A673 (cell line): ENCODE measurements around the gene CASP7. TPM values are rescaled to one million over a fixed set of nuclear protein-coding genes. Genes with fewer than 3 reads are reported as not detected.
"Not testable (repeated sequence)": the region's sequence is repeated elsewhere in the genome, so short reads cannot be mapped to it uniquely, and the experiment has no call there.

Source experiments
- BruUV-seq: library from RNA; stranded (reverse); fragments of 400-500 nt; replicated peaks from 2 replicates; lab custom pipeline; 2021; lab: Mats Ljungman, UMichigan
- CTCF ChIA-PET: fragments of 300-600 bp; sonication (Branson Sonifier 250); formaldehyde crosslinking; loops from one replicate; lab custom pipeline; 2022; ENCODE audit warnings: antibody characterized with exemption; lab: Charles Lee
- POLR2A ChIA-PET: fragments of 300-600 bp; sonication (Branson Sonifier 250); formaldehyde crosslinking; loops from one replicate; lab custom pipeline; 2022; ENCODE audit warnings: antibody characterized with exemption; ENCODE audit not compliant: low non-redundant PET; lab: Charles Lee
- DNase-seq: peaks from one replicate; pipeline ENCODE4 v3.0.0-alpha.2; 2015; ENCODE audit warnings: low spot score
- H3K27ac ChIP-seq: fragments of 200-600 bp; sonication (generic); 2 replicates; pipeline ENCODE4 v1.5.1; 2016; ENCODE audit warnings: mixed run types, low read depth, mild to moderate bottlenecking, mixed read lengths, antibody characterized with exemption, low read length; ENCODE audit not compliant: poor library complexity, severe bottlenecking
- H3K27me3 ChIP-seq: fragments of 200-600 bp; sonication (generic); replicated peaks from 2 replicates; pipeline ENCODE4 v1.6.1; 2017; ENCODE audit warnings: mixed run types, low read depth, mild to moderate bottlenecking, mixed read lengths, antibody characterized with exemption, low read length; ENCODE audit not compliant: insufficient read depth, poor library complexity
- H3K36me3 ChIP-seq: fragments of 200-600 bp; sonication (generic); 2 replicates; pipeline ENCODE4 v1.6.1; 2016; ENCODE audit warnings: mixed run types, mild to moderate bottlenecking, mixed read lengths, antibody characterized with exemption, low read length; ENCODE audit not compliant: insufficient read depth, poor library complexity, severe bottlenecking
- H3K4me1 ChIP-seq: fragments of 200-600 bp; sonication (generic); 2 replicates; pipeline ENCODE4 v1.6.1; 2017; ENCODE audit warnings: mixed run types, mild to moderate bottlenecking, mixed read lengths, antibody characterized with exemption, low read length; ENCODE audit not compliant: insufficient read depth, poor library complexity, severe bottlenecking
- H3K4me3 ChIP-seq: fragments of 200-600 bp; sonication (generic); 2 replicates; pipeline ENCODE4 v1.5.1; 2016; ENCODE audit warnings: low read depth, mixed run types, mild to moderate bottlenecking, mixed read lengths, low read length; ENCODE audit not compliant: poor library complexity, severe bottlenecking
- H3K9me3 ChIP-seq: fragments of 200-600 bp; sonication (generic); 2 replicates; pipeline ENCODE4 v1.6.1; 2016; ENCODE audit warnings: mixed run types, low read depth, mild to moderate bottlenecking, mixed read lengths, antibody characterized with exemption, low read length; ENCODE audit not compliant: poor library complexity, severe bottlenecking
- CTCF ChIP-seq: fragments of 300-800, 200-600 bp; sonication (generic); conservative IDR thresholded peaks from 2 replicates; pipeline ENCODE4 v1.5.1; 2017; ENCODE audit warnings: low read depth, mild to moderate bottlenecking, antibody characterized with exemption, low read length, moderate library complexity, mixed read lengths
- EZH2 ChIP-seq: fragments of 200-600 bp; sonication (generic); IDR thresholded peaks from 2 replicates; pipeline ENCODE4 v1.6.1; 2017; ENCODE audit warnings: borderline replicate concordance, low read depth, mild to moderate bottlenecking, mixed read lengths, antibody characterized with exemption, low read length; ENCODE audit not compliant: poor library complexity, severe bottlenecking
- intact Hi-C: fragments of 100-400 bp; cut with micrococcal nuclease; formaldehyde crosslinking; loops from one replicate; pipeline ENCODE4 v1.10.0; 2022; ENCODE audit not compliant: unreplicated experiment
- total RNA-seq: library from RNA; stranded (reverse); gene quantifications from 2 replicates; pipeline ENCODE4 v1.2.3, GENCODE V29; 2021

The CASP7 gene
- total RNA-seq, 1 experiment from 2014 or later: 57.7 TPM

DNA sequence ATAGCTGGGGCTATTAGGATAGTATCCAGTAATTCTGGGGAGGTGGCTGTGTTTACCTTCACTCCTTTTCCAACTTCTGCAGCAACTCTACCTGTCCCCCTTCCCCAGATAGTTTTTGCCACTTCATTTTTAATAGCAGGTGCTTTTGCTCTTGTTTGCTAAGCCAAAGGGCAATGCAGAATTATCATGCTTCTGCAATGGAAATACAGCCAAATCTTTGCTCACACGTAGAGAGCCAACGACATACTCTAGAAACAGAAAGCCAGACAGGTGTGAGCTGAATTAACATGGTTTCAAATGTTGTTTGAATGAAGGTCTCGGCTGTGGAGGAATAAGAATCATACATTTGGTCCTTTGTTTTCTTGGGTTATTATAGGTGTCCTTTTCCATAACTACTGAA, 86.2 kb downstream of the CASP7 start:
- DNase-seq: no peak
- no peaks in the 10 kb centered on the region for H3K36me3 ChIP-seq
- BruUV-seq: no TSS peak
- ChIA-PET CTCF (no interaction called here), POLR2A (no interaction called here)
- peaks cover 13% of the 10 kb centered on the region for H3K9me3 ChIP-seq
- no peak overlapping the region for H3K4me3 ChIP-seq
- H3K27ac ChIP-seq: no peak overlapping the region
- H3K27me3 ChIP-seq: no peaks in the 10 kb centered on the region
- intact Hi-C loops: no loop called here
- TF ChIP-seq CTCF (no peak), EZH2 (no peak)
- H3K4me1 ChIP-seq: no peaks in the 10 kb centered on the region

- no peak overlapping the region for H3K4me3 ChIP-seq
- H3K4me1 ChIP-seq: no peaks in the 10 kb centered on the region
- ChIA-PET CTCF (no interaction called here), POLR2A (no interaction called here)
- H3K27ac ChIP-seq: no peak overlapping the region
- H3K36me3 ChIP-seq: no peaks in the 10 kb centered on the region
- H3K9me3 ChIP-seq: peaks cover 13% of the 10 kb centered on the region
- no peaks in the 10 kb centered on the region for H3K27me3 ChIP-seq
- no peak for DNase-seq
- no TSS peak for BruUV-seq
- TF ChIP-seq CTCF (no peak), EZH2 (no peak)
- intact Hi-C loops: no loop called here
Measured at GRCh38 chr10:113767222-113767621, 87.5 kb downstream of the CASP7 start.

DNA sequence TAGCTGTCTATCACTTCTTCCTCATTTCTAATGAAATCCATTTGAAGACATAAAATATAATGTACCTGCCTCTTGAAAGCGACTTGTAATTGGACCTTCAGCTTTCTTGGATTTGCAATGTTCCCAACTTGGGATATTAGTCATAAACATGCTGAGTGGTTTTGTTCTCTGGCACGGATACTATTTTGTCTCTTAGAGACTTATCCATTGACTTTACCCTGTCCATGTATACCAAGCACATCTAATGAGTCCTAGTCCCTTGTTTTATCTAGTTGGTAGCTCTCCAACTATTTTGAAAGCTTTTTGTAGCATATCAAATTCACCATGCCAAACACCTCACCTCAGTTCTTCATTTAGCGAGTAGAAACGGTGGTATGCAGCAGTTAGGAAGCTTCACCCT, 90.6 kb downstream of the CASP7 start:
- Histone ChIP-seq H3K4me1 (no peaks in the 10 kb centered on the region), H3K27me3 (no peaks in the 10 kb centered on the region), H3K4me3 (no peak overlapping the region), H3K27ac (no peak overlapping the region), H3K9me3 (no peaks in the 10 kb centered on the region), H3K36me3 (no peaks in the 10 kb centered on the region)
- no peak for DNase-seq
- intact Hi-C loops: no loop called here
- POLR2A ChIA-PET: no interaction called here
- CTCF ChIA-PET: no interaction called here
- no peak for TF ChIP-seq EZH2
- TF ChIP-seq CTCF: no peak
- no TSS peak for BruUV-seq

GRCh38 chr10:113771131-113771530, 91.4 kb downstream of the CASP7 start:
- POLR2A ChIA-PET, intact Hi-C loops, H3K27ac ChIP-seq, CTCF ChIA-PET, DNase-seq, H3K4me1 ChIP-seq, H3K36me3 ChIP-seq, H3K4me3 ChIP-seq, H3K27me3 ChIP-seq, H3K9me3 ChIP-seq, BruUV-seq: not testable (repeated sequence)
